ENCODE measurements around the gene ZNF562.

Gene ZNF562

DNA sequence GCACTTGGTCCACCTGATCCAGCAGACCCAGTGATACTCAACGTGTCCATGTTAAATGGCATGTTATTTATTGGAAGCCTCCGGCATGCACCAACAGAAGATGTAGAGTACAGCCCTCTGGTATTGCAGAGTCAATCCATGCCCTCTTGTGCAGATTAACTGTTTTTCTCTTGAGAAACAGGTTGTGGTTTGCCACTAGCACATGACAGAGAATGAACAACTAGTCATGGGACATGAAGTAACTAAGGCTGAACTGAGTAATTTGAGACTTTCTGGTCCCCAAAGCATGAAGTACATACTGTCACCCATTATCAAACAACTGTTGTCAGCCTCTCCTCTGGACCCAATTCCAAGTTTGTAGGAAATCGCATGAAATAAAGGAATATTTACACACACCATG is 3.2 kb downstream of the ZNF562 start:
- Histone ChIP-seq H3K4me3 (ENCODE audit: low read length) (no peak overlapping the region), H3F3A (ENCODE audit: insufficient read depth, low read length) (no peaks in the 10 kb centered on the region; the same call in 1 of the 2 replicates), H2AFZ (ENCODE audit: low read length) (no peak overlapping the region), H3K9me2 (replicated peaks; ENCODE audit: insufficient read depth, low read length) (no peaks in the 10 kb centered on the region), H4K20me1 (ENCODE audit: insufficient read depth, low read length) (no peaks in the 10 kb centered on the region), H3K79me2 (ENCODE audit: low read length) (peaks cover 81% of the 10 kb centered on the region), H3K9ac (ENCODE audit: low read length) (no peak overlapping the region), H3K4me1 (ENCODE audit: low read length) (no peaks in the 10 kb centered on the region), H3K36me3 (replicated peaks; ENCODE audit: insufficient read depth, low read length) (0 out of 2 replicates have a peak, but pooled peaks cover 8% of the 10 kb centered on the region), H3K9me3 (replicated peaks; ENCODE audit: insufficient read depth, low read length) (no peaks in the 10 kb centered on the region), H3K27ac (ENCODE audit: low read length) (no peak overlapping the region), H3K4me2 (ENCODE audit: low read depth, low read length) (no peak overlapping the region), H3K27me3 (replicated peaks; ENCODE audit: insufficient read depth, low read length) (no peaks in the 10 kb centered on the region)
- no peak for TF ChIP-seq EZH2phosphoT487 (IDR thresholded peaks at IDR 0.05; ENCODE audit: low read length)
- no peak for TF ChIP-seq EZH2 (optimal IDR thresholded peaks at IDR 0.05; ENCODE audit: low read depth, low read length)
- TF ChIP-seq, protein P1, sequence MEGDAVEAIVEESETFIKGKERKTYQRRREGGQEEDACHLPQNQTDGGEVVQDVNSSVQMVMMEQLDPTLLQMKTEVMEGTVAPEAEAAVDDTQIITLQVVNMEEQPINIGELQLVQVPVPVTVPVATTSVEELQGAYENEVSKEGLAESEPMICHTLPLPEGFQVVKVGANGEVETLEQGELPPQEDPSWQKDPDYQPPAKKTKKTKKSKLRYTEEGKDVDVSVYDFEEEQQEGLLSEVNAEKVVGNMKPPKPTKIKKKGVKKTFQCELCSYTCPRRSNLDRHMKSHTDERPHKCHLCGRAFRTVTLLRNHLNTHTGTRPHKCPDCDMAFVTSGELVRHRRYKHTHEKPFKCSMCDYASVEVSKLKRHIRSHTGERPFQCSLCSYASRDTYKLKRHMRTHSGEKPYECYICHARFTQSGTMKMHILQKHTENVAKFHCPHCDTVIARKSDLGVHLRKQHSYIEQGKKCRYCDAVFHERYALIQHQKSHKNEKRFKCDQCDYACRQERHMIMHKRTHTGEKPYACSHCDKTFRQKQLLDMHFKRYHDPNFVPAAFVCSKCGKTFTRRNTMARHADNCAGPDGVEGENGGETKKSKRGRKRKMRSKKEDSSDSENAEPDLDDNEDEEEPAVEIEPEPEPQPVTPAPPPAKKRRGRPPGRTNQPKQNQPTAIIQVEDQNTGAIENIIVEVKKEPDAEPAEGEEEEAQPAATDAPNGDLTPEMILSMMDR (IDR thresholded peaks at IDR 0.05; ENCODE audit: low read length) = no peak
- DNase-seq = no peak

DNA sequence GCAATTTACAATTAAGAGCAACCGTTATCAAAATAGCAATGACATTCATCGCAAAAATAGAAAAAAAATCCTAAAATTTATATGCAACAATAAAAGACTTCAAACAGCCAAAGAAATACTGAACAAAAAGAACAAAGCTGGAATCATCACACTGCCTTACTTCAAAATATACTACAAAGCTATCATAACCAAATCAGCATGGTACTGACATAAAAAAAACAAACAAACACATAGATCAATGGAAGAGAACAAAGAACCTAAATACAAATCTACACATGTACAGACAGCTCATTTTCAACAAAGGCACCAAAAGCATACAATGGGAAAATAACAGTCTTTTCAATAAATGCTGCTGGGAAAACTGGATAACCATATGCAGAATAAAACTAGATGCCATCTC is 6.4 kb downstream of the ZNF562 start:
- Histone ChIP-seq H3K36me3 (replicated peaks; ENCODE audit: insufficient read depth, low read length) (0 out of 2 replicates have a peak, but pooled peaks cover 3% of the 10 kb centered on the region), H3K79me2 (ENCODE audit: low read length) (peaks cover 99% of the 10 kb centered on the region)
- no peak for TF ChIP-seq EZH2phosphoT487 (IDR thresholded peaks at IDR 0.05; ENCODE audit: low read length)
- no peak for TF ChIP-seq EZH2 (optimal IDR thresholded peaks at IDR 0.05; ENCODE audit: low read depth, low read length)
- TF ChIP-seq, protein P1 (IDR thresholded peaks at IDR 0.05; ENCODE audit: low read length) = no peak

DNA sequence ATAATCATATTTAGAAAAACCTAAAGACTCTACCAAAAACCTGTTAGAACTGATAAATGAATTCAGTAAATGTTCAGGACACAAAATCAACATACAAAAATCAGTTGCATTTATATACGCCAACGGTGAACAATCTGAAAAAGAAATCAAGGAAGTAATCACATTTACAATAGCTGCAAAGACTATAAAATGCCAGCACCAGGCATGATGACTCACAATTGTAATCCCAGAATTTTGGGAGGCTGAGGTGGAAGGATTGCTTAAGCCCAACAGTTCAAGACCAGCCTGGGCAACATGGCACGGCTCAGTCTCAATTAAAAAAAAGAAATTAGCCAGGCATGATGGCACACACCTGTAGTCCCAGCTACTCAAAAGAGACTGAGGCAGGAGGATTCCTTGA is 7.0 kb downstream of the ZNF562 start:
- Histone ChIP-seq H3K9me3 (replicated peaks; ENCODE audit: insufficient read depth, low read length) (no peaks in the 10 kb centered on the region), H2AFZ (ENCODE audit: low read length) (no peak overlapping the region), H3F3A (ENCODE audit: insufficient read depth, low read length) (no peaks in the 10 kb centered on the region), H3K4me1 (ENCODE audit: low read length) (no peaks in the 10 kb centered on the region), H3K27me3 (replicated peaks; ENCODE audit: insufficient read depth, low read length) (no peaks in the 10 kb centered on the region), H3K9me2 (replicated peaks; ENCODE audit: insufficient read depth, low read length) (no peaks in the 10 kb centered on the region), H3K4me2 (ENCODE audit: low read depth, low read length) (no peak overlapping the region), H3K9ac (ENCODE audit: low read length) (no peak overlapping the region), H3K79me2 (ENCODE audit: low read length) (peaks cover 97% of the 10 kb centered on the region), H4K20me1 (ENCODE audit: insufficient read depth, low read length) (no peaks in the 10 kb centered on the region), H3K27ac (ENCODE audit: low read length) (no peak overlapping the region), H3K36me3 (replicated peaks; ENCODE audit: insufficient read depth, low read length) (no peaks in the 10 kb centered on the region), H3K4me3 (ENCODE audit: low read length) (no peak overlapping the region)
- no peak for DNase-seq
- TF ChIP-seq EZH2phosphoT487 (IDR thresholded peaks at IDR 0.05; ENCODE audit: low read length) = no peak
- TF ChIP-seq EZH2 (optimal IDR thresholded peaks at IDR 0.05; ENCODE audit: low read depth, low read length) = no peak
- TF ChIP-seq, protein P1 (IDR thresholded peaks at IDR 0.05; ENCODE audit: low read length) = no peak

More for the DNA sequence above, 6.4 kb downstream of the ZNF562 start:
- Histone ChIP-seq H3K9ac (ENCODE audit: low read length) (no peak overlapping the region), H2AFZ (ENCODE audit: low read length) (no peak overlapping the region), H3K4me1 (ENCODE audit: low read length) (no peaks in the 10 kb centered on the region), H3K27ac (ENCODE audit: low read length) (no peak overlapping the region), H4K20me1 (ENCODE audit: insufficient read depth, low read length) (no peaks in the 10 kb centered on the region), H3F3A (ENCODE audit: insufficient read depth, low read length) (no peaks in the 10 kb centered on the region), H3K27me3 (replicated peaks; ENCODE audit: insufficient read depth, low read length) (no peaks in the 10 kb centered on the region), H3K4me2 (ENCODE audit: low read depth, low read length) (no peak overlapping the region), H3K9me3 (replicated peaks; ENCODE audit: insufficient read depth, low read length) (no peaks in the 10 kb centered on the region), H3K4me3 (ENCODE audit: low read length) (no peak overlapping the region), H3K9me2 (replicated peaks; ENCODE audit: insufficient read depth, low read length) (no peaks in the 10 kb centered on the region)
- DNase-seq = no peak
